Ishikawa (cell line): ENCODE measurements around the gene GUCA1A.

Source experiments
- CEBPB ChIP-seq: IDR thresholded peaks from 2 replicates; pipeline ENCODE4 v1.6.1; 2012
- EGR1 ChIP-seq: IDR thresholded peaks from 2 replicates; pipeline ENCODE4 v1.6.1; 2012
- EP300 ChIP-seq: IDR thresholded peaks from 2 replicates; pipeline ENCODE4 v1.6.1; 2012; ENCODE audit warnings: borderline replicate concordance
- MAX ChIP-seq: IDR thresholded peaks from 2 replicates; pipeline ENCODE4 v1.6.1; 2012
- NFIC ChIP-seq: IDR thresholded peaks from 2 replicates; pipeline ENCODE4 v1.6.1; 2012
- REST ChIP-seq: IDR thresholded peaks from 2 replicates; pipeline ENCODE4 v1.6.1; 2012; ENCODE audit warnings: low read depth, mild to moderate bottlenecking
- TAF1 ChIP-seq: IDR thresholded peaks from 2 replicates; pipeline ENCODE4 v1.6.1; 2012; ENCODE audit warnings: low read depth, mild to moderate bottlenecking
- USF1 ChIP-seq: IDR thresholded peaks from 2 replicates; pipeline ENCODE4 v1.6.1; 2012

DNA sequence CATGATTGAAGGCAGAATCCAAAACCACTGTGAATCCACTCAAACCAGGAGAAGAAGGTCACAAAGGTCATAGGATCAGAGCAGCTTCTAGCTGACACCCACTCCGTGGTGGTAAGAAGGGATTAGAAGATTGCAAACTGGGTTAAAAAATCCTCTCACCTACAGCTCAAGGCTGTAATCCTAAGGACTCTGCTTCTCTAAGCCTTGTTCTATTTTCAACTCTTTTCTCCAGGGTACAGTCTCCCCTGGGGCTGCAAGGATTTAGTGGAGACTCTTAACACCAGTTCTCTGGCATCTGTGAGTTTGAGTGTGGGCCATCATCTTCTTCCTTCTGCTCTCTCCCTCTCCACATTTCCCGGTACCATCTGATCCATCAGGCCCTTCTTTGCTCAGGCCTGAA lies at the start of gene GUCA1A:
- no peak for TF ChIP-seq CEBPB
- TF ChIP-seq TAF1 = no peak
- no peak for TF ChIP-seq NFIC
- no peak for TF ChIP-seq EP300
- no peak for TF ChIP-seq REST
- no peak for TF ChIP-seq MAX
- TF ChIP-seq USF1 = no peak
- no peak for TF ChIP-seq EGR1
